Measurements from ENCODE around the gene AP1B1. TPM values are rescaled to one million over a fixed set of nuclear protein-coding genes. Genes with fewer than 3 reads are reported as not detected.

Gene AP1B1
- total RNA-seq, 1 donor = 37.3 TPM

- peaks cover 7% of the 10 kb centered on the region for H3K79me2 ChIP-seq (ENCODE audit: insufficient read depth, low read length)
- H3K4me1 ChIP-seq (ENCODE audit: insufficient read depth, low read length) = peaks cover 7% of the 10 kb centered on the region
- H3K36me3 ChIP-seq (ENCODE audit: insufficient read depth, low read length) = peaks cover 31% of the 10 kb centered on the region
- H4K20me1 ChIP-seq (ENCODE audit: insufficient read depth, low read length) = peaks cover 23% of the 10 kb centered on the region
- no peak overlapping the region for H3K27ac ChIP-seq (ENCODE audit: low read depth, low read length)
- no peak overlapping the region for H3K4me2 ChIP-seq (ENCODE audit: insufficient read depth, low read length)
- no peak overlapping the region for H2AFZ ChIP-seq (ENCODE audit: low read length)
- H3K9me3 ChIP-seq (ENCODE audit: low read depth, low read length) = no peaks in the 10 kb centered on the region
- H3K27me3 ChIP-seq (ENCODE audit: insufficient read depth, low read length) = no peaks in the 10 kb centered on the region
- no peak overlapping the region for H3K4me3 ChIP-seq (ENCODE audit: insufficient read depth, low read length)
- DNase-seq (ENCODE audit: insufficient read length, low spot score, missing footprints) = peak; percentile 71
- TF ChIP-seq CTCF (IDR thresholded peaks at IDR 0.05; ENCODE audit: extremely low read depth, low read depth, low read length) = no peak
Observed at GRCh38 chr22:29302681-29303465, 85.5 kb downstream of the AP1B1 start.

GRCh38 chr22:29302402-29302680 is 86.0 kb downstream of the AP1B1 start:
- Histone ChIP-seq H4K20me1 (ENCODE audit: insufficient read depth, low read length) (peaks cover 23% of the 10 kb centered on the region), H3K79me2 (ENCODE audit: insufficient read depth, low read length) (peaks cover 2% of the 10 kb centered on the region), H3K4me1 (ENCODE audit: insufficient read depth, low read length) (peaks cover 2% of the 10 kb centered on the region), H3K4me2 (ENCODE audit: insufficient read depth, low read length) (no peak overlapping the region), H3K27ac (ENCODE audit: low read depth, low read length) (no peak overlapping the region), H3K4me3 (ENCODE audit: insufficient read depth, low read length) (no peak overlapping the region), H3K27me3 (ENCODE audit: insufficient read depth, low read length) (no peaks in the 10 kb centered on the region), H3K36me3 (ENCODE audit: insufficient read depth, low read length) (peaks cover 37% of the 10 kb centered on the region), H3K9me3 (ENCODE audit: low read depth, low read length) (no peaks in the 10 kb centered on the region), H2AFZ (ENCODE audit: low read length) (no peak overlapping the region)
- TF ChIP-seq CTCF (IDR thresholded peaks at IDR 0.05; ENCODE audit: extremely low read depth, low read depth, low read length) = no peak
- DNase-seq (ENCODE audit: insufficient read length, low spot score, missing footprints) = peak; percentile 68

GRCh38 chr22:29301716-29302401 is 86.5 kb downstream of the AP1B1 start:
- no peaks in the 10 kb centered on the region for H3K9me3 ChIP-seq (ENCODE audit: low read depth, low read length)
- no peak for TF ChIP-seq CTCF (IDR thresholded peaks at IDR 0.05; ENCODE audit: extremely low read depth, low read depth, low read length)
- no peak overlapping the region for H3K4me2 ChIP-seq (ENCODE audit: insufficient read depth, low read length)
- H3K27me3 ChIP-seq (ENCODE audit: insufficient read depth, low read length) = no peaks in the 10 kb centered on the region
- H4K20me1 ChIP-seq (ENCODE audit: insufficient read depth, low read length) = peaks cover 26% of the 10 kb centered on the region
- H2AFZ ChIP-seq (ENCODE audit: low read length) = no peak overlapping the region
- H3K4me1 ChIP-seq (ENCODE audit: insufficient read depth, low read length) = no peaks in the 10 kb centered on the region
- no peaks in the 10 kb centered on the region for H3K79me2 ChIP-seq (ENCODE audit: insufficient read depth, low read length)
- no peak overlapping the region for H3K27ac ChIP-seq (ENCODE audit: low read depth, low read length)
- H3K4me3 ChIP-seq (ENCODE audit: insufficient read depth, low read length) = no peak overlapping the region
- peaks cover 42% of the 10 kb centered on the region for H3K36me3 ChIP-seq (ENCODE audit: insufficient read depth, low read length)
- DNase-seq (ENCODE audit: insufficient read length, low spot score, missing footprints) = peak; percentile 54

- Histone ChIP-seq H2AFZ (ENCODE audit: low read length) (no peak overlapping the region), H3K4me1 (ENCODE audit: insufficient read depth, low read length) (no peaks in the 10 kb centered on the region), H3K36me3 (ENCODE audit: insufficient read depth, low read length) (peaks cover 50% of the 10 kb centered on the region), H4K20me1 (ENCODE audit: insufficient read depth, low read length) (peaks cover 34% of the 10 kb centered on the region), H3K4me3 (ENCODE audit: insufficient read depth, low read length) (no peak overlapping the region), H3K27ac (ENCODE audit: low read depth, low read length) (no peak overlapping the region), H3K9me3 (ENCODE audit: low read depth, low read length) (no peaks in the 10 kb centered on the region), H3K27me3 (ENCODE audit: insufficient read depth, low read length) (no peaks in the 10 kb centered on the region), H3K4me2 (ENCODE audit: insufficient read depth, low read length) (no peak overlapping the region), H3K79me2 (ENCODE audit: insufficient read depth, low read length) (no peaks in the 10 kb centered on the region)
- TF ChIP-seq CTCF (IDR thresholded peaks at IDR 0.05; ENCODE audit: extremely low read depth, low read depth, low read length) = no peak
- peak; percentile 53 for DNase-seq (ENCODE audit: insufficient read length, low spot score, missing footprints)
Observed at GRCh38 chr22:29300807-29301601, 87.4 kb downstream of the AP1B1 start.

All from osteoblast (primary cell).